WTC11 (cell line): ENCODE results near the gene LANCL2. TPM values are rescaled to one million over a fixed set of nuclear protein-coding genes. Genes with fewer than 3 reads are reported as not detected.

ENCODE experiments used
- ATAC-seq: fragments of 200-7000 bp; cut with Tn5 transposase; 2 replicates; pipeline ENCODE4 v1.10.0; 2021; ENCODE audit warnings: mild to moderate bottlenecking, moderate library complexity
- CTCF ChIA-PET: fragments of 300-600 bp; sonication (Branson Sonifier 250); formaldehyde crosslinking; loops from one replicate; lab custom pipeline; 2021; ENCODE audit warnings: antibody characterized with exemption; lab: Charles Lee
- POLR2A ChIA-PET: fragments of 350-600 bp; sonication (Branson Sonifier 250); formaldehyde crosslinking; loops from one replicate; lab custom pipeline; 2021; ENCODE audit warnings: antibody characterized with exemption; lab: Charles Lee
- DNase-seq: peaks from one replicate; pipeline ENCODE4 v3.0.0; 2021; ENCODE audit warnings: low spot score
- H3K27ac Mint-ChIP-seq: 2 replicates; pipeline ENCODE4 v1.8.0; 2021; ENCODE audit warnings: mixed read lengths
- H3K27me3 Mint-ChIP-seq: 2 replicates; pipeline ENCODE4 v1.8.0; 2021; ENCODE audit warnings: low read depth, mild to moderate bottlenecking, moderate library complexity, mixed read lengths
- H3K36me3 Mint-ChIP-seq: 2 replicates; pipeline ENCODE4 v1.8.0; 2021; ENCODE audit warnings: mixed read lengths
- H3K4me1 Mint-ChIP-seq: 2 replicates; pipeline ENCODE4 v1.8.0; 2022; ENCODE audit warnings: mixed read lengths
- H3K4me3 Mint-ChIP-seq: 2 replicates; pipeline ENCODE4 v1.8.0; 2021; ENCODE audit warnings: mild to moderate bottlenecking, moderate library complexity, mixed read lengths
- H3K9me3 Mint-ChIP-seq: 2 replicates; pipeline ENCODE4 v1.8.0; 2021; ENCODE audit warnings: mixed read lengths
- ATF6 ChIP-seq: sonication (generic); formaldehyde crosslinking; IDR thresholded peaks from 2 replicates; pipeline ENCODE4 v1.8.1; 2023; ENCODE audit warnings: mild to moderate bottlenecking, missing genetic modification reagents
- E2F1 ChIP-seq: sonication (generic); formaldehyde crosslinking; IDR thresholded peaks from 2 replicates; pipeline ENCODE4 v1.8.0; 2022; ENCODE audit warnings: mild to moderate bottlenecking, missing genetic modification reagents
- E2F5 ChIP-seq: sonication (generic); formaldehyde crosslinking; IDR thresholded peaks from 2 replicates; pipeline ENCODE4 v1.8.1; 2022; ENCODE audit warnings: mild to moderate bottlenecking, moderate library complexity, missing genetic modification reagents
- HMGA2 ChIP-seq: fragments of 250-450 bp; sonication (Bioruptor Pico); IDR thresholded peaks from 2 replicates; pipeline ENCODE4 v1.4.0; 2021; ENCODE audit warnings: mild to moderate bottlenecking, moderate library complexity
- JAZF1 ChIP-seq: fragments of 250-450 bp; sonication (Bioruptor Pico); IDR thresholded peaks from 2 replicates; pipeline ENCODE4 v1.9.0; 2021; ENCODE audit warnings: moderate library complexity, mild to moderate bottlenecking, inconsistent platforms
- MLX ChIP-seq: sonication (generic); formaldehyde crosslinking; IDR thresholded peaks from 2 replicates; pipeline ENCODE4 v1.8.1; 2023; ENCODE audit warnings: mild to moderate bottlenecking, missing genetic modification reagents, moderate library complexity
- NR2C2 ChIP-seq: sonication (generic); formaldehyde crosslinking; IDR thresholded peaks from 2 replicates; pipeline ENCODE4 v1.8.0; 2022; ENCODE audit warnings: mild to moderate bottlenecking, missing genetic modification reagents
- OVOL2 ChIP-seq: fragments of 250-450 bp; sonication (Bioruptor Pico); IDR thresholded peaks from 2 replicates; pipeline ENCODE4 v1.9.0; 2021; ENCODE audit warnings: mild to moderate bottlenecking, borderline replicate concordance
- PRRX2 ChIP-seq: fragments of 250-450 bp; sonication (Bioruptor Pico); IDR thresholded peaks from 2 replicates; pipeline ENCODE4 v1.8.0; 2021; ENCODE audit warnings: mild to moderate bottlenecking
- SP1 ChIP-seq: sonication (generic); formaldehyde crosslinking; conservative IDR thresholded peaks from 2 replicates; pipeline ENCODE4 v1.8.1; 2022; ENCODE audit warnings: missing genetic modification reagents
- STAT6 ChIP-seq: sonication (generic); formaldehyde crosslinking; conservative IDR thresholded peaks from 2 replicates; pipeline ENCODE4 v1.8.1; 2023; ENCODE audit warnings: mild to moderate bottlenecking, low read depth, missing genetic modification reagents, moderate library complexity
- TEAD4 ChIP-seq: sonication (generic); formaldehyde crosslinking; IDR thresholded peaks from 2 replicates; pipeline ENCODE4 v1.8.0; 2022; ENCODE audit warnings: mild to moderate bottlenecking, missing genetic modification reagents
- USF2 ChIP-seq: sonication (generic); formaldehyde crosslinking; IDR thresholded peaks from 2 replicates; pipeline ENCODE4 v1.8.1; 2023; ENCODE audit warnings: mild to moderate bottlenecking, missing genetic modification reagents, moderate library complexity
- ZBTB21 ChIP-seq: sonication (generic); formaldehyde crosslinking; IDR thresholded peaks from 2 replicates; pipeline ENCODE4 v1.8.1; 2023; ENCODE audit warnings: mild to moderate bottlenecking, missing genetic modification reagents, borderline replicate concordance
- ZBTB43 ChIP-seq: sonication (generic); formaldehyde crosslinking; IDR thresholded peaks from 2 replicates; pipeline ENCODE4 v1.8.1; 2023; ENCODE audit warnings: mild to moderate bottlenecking, missing genetic modification reagents
- ZMAT4 ChIP-seq: fragments of 250-450 bp; sonication (Bioruptor Pico); IDR thresholded peaks from 2 replicates; pipeline ENCODE4 v1.9.0; 2021; ENCODE audit warnings: mild to moderate bottlenecking
- ZNF138 ChIP-seq: sonication (generic); formaldehyde crosslinking; conservative IDR thresholded peaks from 2 replicates; pipeline ENCODE4 v1.8.1; 2022; ENCODE audit warnings: mild to moderate bottlenecking, moderate library complexity, missing genetic modification reagents
- ZNF532 ChIP-seq: fragments of 250-450 bp; sonication (Bioruptor Pico); IDR thresholded peaks from 2 replicates; pipeline ENCODE4 v1.9.0; 2021; ENCODE audit warnings: mild to moderate bottlenecking, borderline replicate concordance
- ZNF671 ChIP-seq: fragments of 250-450 bp; sonication (Bioruptor Pico); IDR thresholded peaks from 2 replicates; pipeline ENCODE4 v1.8.0; 2021; ENCODE audit warnings: mild to moderate bottlenecking
- total RNA-seq: library from RNA; stranded (reverse); gene quantifications from 3 replicates; pipeline ENCODE4 v1.2.3, GENCODE V29; 2021

The LANCL2 gene
- total RNA-seq, 1 experiment from 2014 or later: 13.2 TPM

GRCh38 chr7:55381696-55382095 is 16.6 kb downstream of the LANCL2 start:
- Mint-ChIP-seq H3K36me3 (peaks cover 48% of the 10 kb centered on the region), H3K27ac (no peak overlapping the region; the same call in 1 of the 2 replicates), H3K4me1 (peaks cover 23% of the 10 kb centered on the region), H3K4me3 (no peak overlapping the region), H3K27me3 (peaks cover 5% of the 10 kb centered on the region; the same call in 1 of the 2 replicates), H3K9me3 (peaks cover 46% of the 10 kb centered on the region)
- ChIA-PET CTCF (interaction anchor here (1.3 kb wide), 1 partner anchor 34 kb away, joined by 4 read pairs; no protein-coding TSS in a partner anchor), POLR2A (no interaction called here)
- ATAC-seq (peak; percentile 44; the same call in 1 of the 2 replicates), DNase-seq (no peak)
- TF ChIP-seq NR2C2: no peak

- peaks cover 10% of the 10 kb centered on the region for H3K27me3 Mint-ChIP-seq
- no peak for TF ChIP-seq PRRX2 (CRISPR knock-in tag)
- TF ChIP-seq ZMAT4 (CRISPR knock-in tag): no peak
- no peak for TF ChIP-seq ZBTB21 (CRISPR knock-in tag)
- TF ChIP-seq HMGA2: no peak
- no peak for TF ChIP-seq TEAD4 (CRISPR knock-in tag)
- no peak for TF ChIP-seq STAT6 (CRISPR knock-in tag)
- no peak for TF ChIP-seq SP1 (CRISPR knock-in tag)
- TF ChIP-seq JAZF1: no peak
- no peak for TF ChIP-seq OVOL2 (CRISPR knock-in tag)
- TF ChIP-seq ZNF671 (CRISPR knock-in tag): no peak
- no peak for TF ChIP-seq E2F1 (CRISPR knock-in tag)
- TF ChIP-seq ZNF138 (CRISPR knock-in tag): no peak
- no peak for TF ChIP-seq ZNF532
- TF ChIP-seq E2F5: no peak
- TF ChIP-seq MLX: no peak
- no peak for TF ChIP-seq ZBTB43 (CRISPR knock-in tag)
- TF ChIP-seq ATF6 (CRISPR knock-in tag): no peak
- TF ChIP-seq USF2 (CRISPR knock-in tag): no peak
These were observed 17.1 kb downstream of the LANCL2 start for GRCh38 chr7:55382251-55382650.

More at GRCh38 chr7:55382251-55382650, 17.1 kb downstream of the LANCL2 start:
- Mint-ChIP-seq H3K36me3 (peaks cover 54% of the 10 kb centered on the region), H3K4me1 (peaks cover 23% of the 10 kb centered on the region), H3K9me3 (peaks cover 52% of the 10 kb centered on the region), H3K4me3 (no peak overlapping the region), H3K27ac (no peak overlapping the region)
- ChIA-PET POLR2A (no interaction called here), CTCF (interaction anchor here (1.3 kb wide), 1 partner anchor 33 kb away, joined by 4 read pairs; no protein-coding TSS in a partner anchor)
- ATAC-seq (no peak), DNase-seq (no peak)
